Right renal pelvis (tissue), 4 donors: Measurements from ENCODE around the gene ABCA2. TPM values are rescaled to one million over a fixed set of nuclear protein-coding genes. Genes with fewer than 3 reads are reported as not detected.

Experiments
- polyA plus RNA-seq, 4 donors: library from polyadenylated mRNA; unstranded; fragments of 120-200 nt; gene quantifications; one replicate each; pipeline ENCODE4 v1.2.1, GENCODE V29; 2013; ENCODE audit not compliant: insufficient read length in 4 of 4

The ABCA2 gene
- polyA plus RNA-seq, 4 donors, result 33.3 to 57.9 (median 40.2) TPM

Other genes with a start within 250 kb of the ABCA2 start
- 10 to 100 TPM; 69.6 to 89.4 (median 73.2) TPM for gene TMEM141, start 236.9 kb downstream of the ABCA2 start, polyA plus RNA-seq
- gene CCDC183, start 231.9 kb downstream of the ABCA2 start, polyA plus RNA-seq, result 1 to 10 TPM; 4.8 to 6.2 (median 5.2) TPM
- gene RABL6, start 220.3 kb downstream of the ABCA2 start, polyA plus RNA-seq, result 10 to 100 TPM; 56.6 to 76.5 (median 64.3) TPM
- gene AJM1, start 185.8 kb downstream of the ABCA2 start, polyA plus RNA-seq, result 1 to 10 TPM in 2 of 4 donors, under 1 TPM in 2; 0.67 to 1.7 (median 0.96) TPM
- 100 to 1,000 TPM in 1 of 4 donors, 10 to 100 TPM in 3; 79.2 to 145 (median 81.4) TPM for gene PHPT1, start 178.8 kb downstream of the ABCA2 start, polyA plus RNA-seq
- 10 to 100 TPM in 1 of 4 donors, 1 to 10 TPM in 3; 6.0 to 10.6 (median 6.9) TPM for gene MAMDC4, start 175.9 kb downstream of the ABCA2 start, polyA plus RNA-seq
- 100 to 1,000 TPM; 317 to 400 (median 357) TPM for gene EDF1, start 161.9 kb downstream of the ABCA2 start, polyA plus RNA-seq
- gene TRAF2, start 141.7 kb downstream of the ABCA2 start, polyA plus RNA-seq, result 10 to 100 TPM; 11.3 to 16.8 (median 12.4) TPM
- gene FBXW5, start 83.5 kb downstream of the ABCA2 start, polyA plus RNA-seq, result 10 to 100 TPM; 38.7 to 67.9 (median 43.5) TPM
- 1 to 10 TPM in 2 of 4 donors, under 1 TPM in 2; 0.36 to 1.1 (median 0.90) TPM for gene C8G, start 83.0 kb downstream of the ABCA2 start, polyA plus RNA-seq
- gene LCN12, start 76.0 kb downstream of the ABCA2 start, polyA plus RNA-seq, result 10 to 100 TPM; 21.8 to 36.8 (median 29.4) TPM
- 100 to 1,000 TPM in 1 of 4 donors, 10 to 100 TPM in 3; 27.8 to 104 (median 33.5) TPM for gene PTGDS, start 50.7 kb downstream of the ABCA2 start, polyA plus RNA-seq
- under 1 TPM; 0.08 to 0.35 (median 0.19) TPM for gene LCNL1, start 45.2 kb downstream of the ABCA2 start, polyA plus RNA-seq
- gene PAXX, start 35.8 kb downstream of the ABCA2 start, polyA plus RNA-seq, result 10 to 100 TPM; 26.9 to 46.1 (median 31.5) TPM
- gene CLIC3, start 31.7 kb downstream of the ABCA2 start, polyA plus RNA-seq, result 1 to 10 TPM in 1 of 4 donors, under 1 TPM in 3; 0.28 to 1.2 (median 0.50) TPM
- gene FUT7, start 3.9 kb upstream of the ABCA2 start, polyA plus RNA-seq, result under 1 TPM in 2 of 4 donors, not detected in 2; 0.04 to 0.11 TPM
- gene NPDC1, start 17.9 kb upstream of the ABCA2 start, polyA plus RNA-seq, result 10 to 100 TPM; 22.8 to 47.1 (median 26.5) TPM
- 1 to 10 TPM; 3.4 to 7.4 (median 4.2) TPM for gene ENTPD2, start 25.8 kb upstream of the ABCA2 start, polyA plus RNA-seq
- 1 to 10 TPM; 5.4 to 9.5 (median 6.0) TPM for gene SAPCD2, start 42.3 kb upstream of the ABCA2 start, polyA plus RNA-seq
- gene UAP1L1, start 49.3 kb upstream of the ABCA2 start, polyA plus RNA-seq, result 1 to 10 TPM; 4.6 to 6.6 (median 5.6) TPM
- gene MAN1B1, start 58.7 kb upstream of the ABCA2 start, polyA plus RNA-seq, result 10 to 100 TPM; 46.4 to 62.2 (median 53.4) TPM
- gene DPP7, start 86.5 kb upstream of the ABCA2 start, polyA plus RNA-seq, result 10 to 100 TPM in 3 of 4 donors, 1 to 10 TPM in 1; 9.7 to 41.8 (median 18.2) TPM
- gene GRIN1, start 110.9 kb upstream of the ABCA2 start, polyA plus RNA-seq, result under 1 TPM in 2 of 4 donors, not detected in 2; 0.04 to 0.12 TPM
- gene LRRC26, start 141.8 kb upstream of the ABCA2 start, polyA plus RNA-seq, result under 1 TPM in 1 of 4 donors, not detected in 3; 0.16 TPM
- not detected for gene TMEM210, start 143.8 kb upstream of the ABCA2 start, polyA plus RNA-seq
- 10 to 100 TPM; 37.1 to 50.4 (median 40.9) TPM for gene ANAPC2, start 160.3 kb upstream of the ABCA2 start, polyA plus RNA-seq
- 10 to 100 TPM; 42.7 to 70.4 (median 47.7) TPM for gene SSNA1, start 160.4 kb upstream of the ABCA2 start, polyA plus RNA-seq
- 10 to 100 TPM; 12.9 to 18.6 (median 14.1) TPM for gene TPRN, start 172.5 kb upstream of the ABCA2 start, polyA plus RNA-seq
- 10 to 100 TPM; 44.6 to 49.8 (median 47.4) TPM for gene TMEM203, start 177.4 kb upstream of the ABCA2 start, polyA plus RNA-seq
- gene NDOR1, start 177.5 kb upstream of the ABCA2 start, polyA plus RNA-seq, result 10 to 100 TPM; 10.0 to 16.0 (median 10.9) TPM
- gene RNF208, start 194.0 kb upstream of the ABCA2 start, polyA plus RNA-seq, result 10 to 100 TPM in 2 of 4 donors, 1 to 10 TPM in 2; 7.9 to 16.3 (median 10.1) TPM
- gene CYSRT1, start 196.9 kb upstream of the ABCA2 start, polyA plus RNA-seq, result 10 to 100 TPM in 2 of 4 donors, 1 to 10 TPM in 2; 4.9 to 14.2 (median 10.8) TPM
- 10 to 100 TPM in 1 of 4 donors, 1 to 10 TPM in 3; 5.1 to 14.5 (median 9.7) TPM for gene RNF224, start 199.3 kb upstream of the ABCA2 start, polyA plus RNA-seq
- 10 to 100 TPM in 1 of 4 donors, 1 to 10 TPM in 3; 4.7 to 11.9 (median 7.3) TPM for gene SLC34A3, start 202.7 kb upstream of the ABCA2 start, polyA plus RNA-seq
- gene TUBB4B, start 213.1 kb upstream of the ABCA2 start, polyA plus RNA-seq, result 100 to 1,000 TPM; 343 to 454 (median 348) TPM
- gene STPG3, start 223.0 kb upstream of the ABCA2 start, polyA plus RNA-seq, result 1 to 10 TPM; 1.7 to 2.3 (median 1.8) TPM
- 10 to 100 TPM; 46.6 to 69.7 (median 51.2) TPM for gene NELFB, start 227.1 kb upstream of the ABCA2 start, polyA plus RNA-seq
- gene TOR4A, start 249.5 kb upstream of the ABCA2 start, polyA plus RNA-seq, result 1 to 10 TPM; 3.6 to 10.0 (median 4.9) TPM